Trophoblast cell (in vitro differentiated cells and primary cell): ENCODE measurements around the gene HIRA.

ENCODE experiments used
- DNase-seq, 2 donors: peaks; one replicate each; pipeline ENCODE4 v3.0.0-alpha.2; 2016
- H2AFZ ChIP-seq: 2 replicates; pipeline ENCODE4 v1.6.1; 2013; ENCODE audit warnings: low read length, moderate library complexity, mild to moderate bottlenecking; ENCODE audit not compliant: insufficient read depth, poor library complexity
- H2AK5ac ChIP-seq: 2 replicates; pipeline ENCODE4 v1.6.1; 2013; ENCODE audit warnings: mild to moderate bottlenecking, low read length
- H2BK120ac ChIP-seq: 2 replicates; pipeline ENCODE4 v1.6.1; 2013; ENCODE audit warnings: low read length, mild to moderate bottlenecking, moderate library complexity; ENCODE audit not compliant: insufficient read depth, poor library complexity
- H2BK12ac ChIP-seq: 2 replicates; pipeline ENCODE4 v1.6.1; 2013; ENCODE audit warnings: mild to moderate bottlenecking, low read length, moderate library complexity
- H2BK5ac ChIP-seq: 2 replicates; pipeline ENCODE4 v1.6.1; 2013; ENCODE audit warnings: low read length, low read depth, moderate library complexity, mild to moderate bottlenecking; ENCODE audit not compliant: poor library complexity
- H3K14ac ChIP-seq: 2 replicates; pipeline ENCODE4 v1.6.1; 2013; ENCODE audit warnings: mild to moderate bottlenecking, low read length
- H3K18ac ChIP-seq: 2 replicates; pipeline ENCODE4 v1.6.1; 2013; ENCODE audit warnings: mild to moderate bottlenecking, low read length
- H3K23ac ChIP-seq: 2 replicates; pipeline ENCODE4 v1.6.1; 2013; ENCODE audit warnings: low read length
- H3K27ac ChIP-seq: 2 replicates; pipeline ENCODE4 v1.5.1; 2013; ENCODE audit warnings: low read depth, mild to moderate bottlenecking, inconsistent platforms, low read length, moderate library complexity
- H3K27me3 ChIP-seq: 2 replicates; pipeline ENCODE4 v1.6.1; 2013; ENCODE audit warnings: inconsistent platforms, mild to moderate bottlenecking, low read length, moderate library complexity; ENCODE audit not compliant: insufficient read depth
- H3K36me3 ChIP-seq, 2 experiments: 1 replicate in 1 of 2; 2 replicates in 1 of 2; pipeline ENCODE4 v1.6.1; 2013; ENCODE audit warnings: low read length in 2 of 2, mild to moderate bottlenecking in 2 of 2, moderate library complexity in 1 of 2; ENCODE audit not compliant: insufficient read depth in 2 of 2, control insufficient read depth in 1 of 2
- H3K4ac ChIP-seq: 2 replicates; pipeline ENCODE4 v1.6.1; 2013; ENCODE audit warnings: low read depth, mild to moderate bottlenecking, low read length, moderate library complexity
- H3K4me1 ChIP-seq, 2 experiments: 1 replicate in 1 of 2; 2 replicates in 1 of 2; pipeline ENCODE4 v1.6.1; 2013; ENCODE audit warnings: low read length in 2 of 2, mild to moderate bottlenecking in 2 of 2, moderate library complexity in 1 of 2; ENCODE audit not compliant: insufficient read depth in 2 of 2, control insufficient read depth in 1 of 2
- H3K4me2 ChIP-seq: 2 replicates; pipeline ENCODE4 v1.6.1; 2013; ENCODE audit warnings: inconsistent platforms, mild to moderate bottlenecking, low read length, moderate library complexity
- H3K4me3 ChIP-seq: 2 replicates; pipeline ENCODE4 v1.5.1; 2013; ENCODE audit warnings: mild to moderate bottlenecking, low read depth, low read length, inconsistent platforms
- H3K79me1 ChIP-seq: one replicate; pipeline ENCODE4 v1.6.1; 2013; ENCODE audit warnings: low read length
- H3K79me2 ChIP-seq: 2 replicates; pipeline ENCODE4 v1.6.1; 2013; ENCODE audit warnings: low read length, mild to moderate bottlenecking; ENCODE audit not compliant: control insufficient read depth, insufficient read depth, poor library complexity
- H3K9ac ChIP-seq: 2 replicates; pipeline ENCODE4 v1.6.1; 2013; ENCODE audit warnings: mild to moderate bottlenecking, low read length
- H3K9me3 ChIP-seq: 2 replicates; pipeline ENCODE4 v1.6.1; 2013; ENCODE audit warnings: low read depth, mild to moderate bottlenecking, control low read depth, inconsistent platforms, low read length; ENCODE audit not compliant: insufficient read depth
- H4K12ac ChIP-seq: 2 replicates; pipeline ENCODE4 v1.6.1; 2013; ENCODE audit warnings: low read depth, mild to moderate bottlenecking, low read length, moderate library complexity
- H4K8ac ChIP-seq: 2 replicates; pipeline ENCODE4 v1.6.1; 2013; ENCODE audit warnings: low read depth, mild to moderate bottlenecking, low read length, moderate library complexity
- H4K91ac ChIP-seq: one replicate; pipeline ENCODE4 v1.6.1; 2013; ENCODE audit warnings: low read depth, mild to moderate bottlenecking, low read length, moderate library complexity
- WGBS: extraction: QIAGEN DNeasy Blood & Tissue Kit; methylation state at CpG from one replicate; pipeline ENCODE4 v1.1.7; 2013; ENCODE audit warnings: missing lambda C conversion rate; ENCODE audit not compliant: insufficient read length, insufficient coverage; ENCODE audit errors: extremely low coverage; 5-methylcytosine and 5-hydroxymethylcytosine counted together

HIRA gene

DNA sequence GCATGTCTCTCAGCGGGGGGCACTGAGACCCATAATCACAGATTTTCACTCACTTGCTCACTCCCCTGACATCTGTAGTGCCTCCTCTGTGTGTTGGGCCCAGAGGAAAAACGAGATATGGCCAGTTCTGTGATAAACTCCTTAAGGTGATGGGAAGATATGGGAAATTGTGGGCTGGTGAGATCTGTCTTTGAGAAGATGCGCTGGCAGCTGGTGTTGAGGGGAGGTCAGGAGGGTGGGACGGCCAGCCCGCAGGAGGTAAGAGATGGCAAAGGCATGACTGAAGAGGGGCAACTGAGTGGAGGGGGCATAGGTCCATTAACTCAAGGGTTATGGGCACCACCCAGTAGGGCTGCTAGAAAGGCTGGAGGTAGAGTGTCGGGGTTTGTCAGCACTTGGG lies 79.9 kb downstream of the HIRA start:
- H4K12ac ChIP-seq: no peak overlapping the region
- no peak overlapping the region for H2AFZ ChIP-seq
- no peak overlapping the region for H3K4ac ChIP-seq
- no peak for DNase-seq
- peaks cover 47 to 64% of the 10 kb centered on the region in 2 experiments for H3K36me3 ChIP-seq
- no peak overlapping the region for H3K9ac ChIP-seq
- no peaks in the 10 kb centered on the region for H3K27me3 ChIP-seq
- no peak overlapping the region for H2BK12ac ChIP-seq
- no peak overlapping the region for H3K14ac ChIP-seq
- H2AK5ac ChIP-seq: no peak overlapping the region
- no peak overlapping the region for H4K8ac ChIP-seq
- H3K4me1 ChIP-seq: peaks cover under 1 to 3% of the 10 kb centered on the region in 2 experiments
- no peak overlapping the region for H2BK5ac ChIP-seq
- H4K91ac ChIP-seq: no peak overlapping the region
- H3K23ac ChIP-seq: no peak overlapping the region
- H3K79me2 ChIP-seq: no peaks in the 10 kb centered on the region
- H3K4me2 ChIP-seq: no peak overlapping the region
- WGBS: no CpG with 5 or more reads among the region's 6 CpGs
- no peaks in the 10 kb centered on the region for H3K79me1 ChIP-seq
- no peak overlapping the region for H3K4me3 ChIP-seq
- no peak overlapping the region for H3K27ac ChIP-seq
- no peak overlapping the region for H3K18ac ChIP-seq
- no peak overlapping the region for H2BK120ac ChIP-seq
- peaks cover 3% of the 10 kb centered on the region for H3K9me3 ChIP-seq

GRCh38 chr22:19350947-19351346 lies 80.6 kb downstream of the HIRA start:
- WGBS: no CpG with 5 or more reads among the region's 9 CpGs
- no peak overlapping the region for H3K4me2 ChIP-seq
- no peak for DNase-seq

DNA sequence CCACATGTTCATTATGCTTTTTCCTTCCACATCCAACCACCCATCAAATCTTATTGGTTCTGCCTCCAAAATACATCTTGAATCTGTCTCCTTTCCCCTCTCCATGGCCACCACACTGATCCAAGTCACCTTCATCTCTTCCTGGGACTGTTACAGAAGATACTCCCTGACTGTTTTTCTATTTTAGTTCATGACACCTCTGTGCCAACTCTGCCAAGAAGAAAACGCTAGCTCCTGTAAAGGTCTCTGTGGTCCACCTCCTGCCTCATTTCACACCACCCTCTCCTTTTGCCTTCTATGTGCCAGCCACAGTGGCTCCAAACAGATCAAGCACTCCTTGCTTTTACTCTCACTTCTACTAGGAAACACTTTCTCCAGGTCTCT lies 81.1 kb downstream of the HIRA start:
- Histone ChIP-seq H3K9me3 (peaks cover 3% of the 10 kb centered on the region), H3K4ac (no peak overlapping the region), H3K18ac (no peak overlapping the region), H4K91ac (no peak overlapping the region), H2AK5ac (no peak overlapping the region), H3K79me2 (no peaks in the 10 kb centered on the region), H2BK5ac (no peak overlapping the region), H3K79me1 (no peaks in the 10 kb centered on the region), H3K9ac (no peak overlapping the region), H3K23ac (no peak overlapping the region), H3K14ac (no peak overlapping the region), H2AFZ (no peak overlapping the region), H3K4me3 (no peak overlapping the region), H4K8ac (no peak overlapping the region), H3K27me3 (no peaks in the 10 kb centered on the region), H3K4me2 (no peak overlapping the region), H3K36me3 (peaks cover 39 to 61% of the 10 kb centered on the region in 2 experiments), H2BK120ac (no peak overlapping the region), H3K4me1 (no peaks in the 10 kb centered on the region), H2BK12ac (no peak overlapping the region), H3K27ac (no peak overlapping the region), H4K12ac (no peak overlapping the region)
- no CpG with 5 or more reads among the region's 1 CpG for WGBS
- no peak for DNase-seq

More at GRCh38 chr22:19350947-19351346, 80.6 kb downstream of the HIRA start:
- no peak overlapping the region for H4K8ac ChIP-seq
- H3K4ac ChIP-seq: no peak overlapping the region
- no peak overlapping the region for H3K23ac ChIP-seq
- no peaks in the 10 kb centered on the region for H3K79me2 ChIP-seq
- peaks cover 43 to 62% of the 10 kb centered on the region in 2 experiments for H3K36me3 ChIP-seq
- H2AK5ac ChIP-seq: no peak overlapping the region
- no peak overlapping the region for H2BK12ac ChIP-seq
- H3K4me1 ChIP-seq: peaks cover 0 to 2% of the 10 kb centered on the region in 2 experiments
- H2AFZ ChIP-seq: no peak overlapping the region
- H3K4me3 ChIP-seq: no peak overlapping the region
- H3K9me3 ChIP-seq: peaks cover 3% of the 10 kb centered on the region
- no peak overlapping the region for H3K18ac ChIP-seq
- no peaks in the 10 kb centered on the region for H3K27me3 ChIP-seq
- H2BK120ac ChIP-seq: no peak overlapping the region
- no peak overlapping the region for H3K14ac ChIP-seq
- H3K27ac ChIP-seq: no peak overlapping the region
- no peaks in the 10 kb centered on the region for H3K79me1 ChIP-seq
- no peak overlapping the region for H4K12ac ChIP-seq
- H3K9ac ChIP-seq: no peak overlapping the region
- no peak overlapping the region for H4K91ac ChIP-seq
- H2BK5ac ChIP-seq: no peak overlapping the region

DNA sequence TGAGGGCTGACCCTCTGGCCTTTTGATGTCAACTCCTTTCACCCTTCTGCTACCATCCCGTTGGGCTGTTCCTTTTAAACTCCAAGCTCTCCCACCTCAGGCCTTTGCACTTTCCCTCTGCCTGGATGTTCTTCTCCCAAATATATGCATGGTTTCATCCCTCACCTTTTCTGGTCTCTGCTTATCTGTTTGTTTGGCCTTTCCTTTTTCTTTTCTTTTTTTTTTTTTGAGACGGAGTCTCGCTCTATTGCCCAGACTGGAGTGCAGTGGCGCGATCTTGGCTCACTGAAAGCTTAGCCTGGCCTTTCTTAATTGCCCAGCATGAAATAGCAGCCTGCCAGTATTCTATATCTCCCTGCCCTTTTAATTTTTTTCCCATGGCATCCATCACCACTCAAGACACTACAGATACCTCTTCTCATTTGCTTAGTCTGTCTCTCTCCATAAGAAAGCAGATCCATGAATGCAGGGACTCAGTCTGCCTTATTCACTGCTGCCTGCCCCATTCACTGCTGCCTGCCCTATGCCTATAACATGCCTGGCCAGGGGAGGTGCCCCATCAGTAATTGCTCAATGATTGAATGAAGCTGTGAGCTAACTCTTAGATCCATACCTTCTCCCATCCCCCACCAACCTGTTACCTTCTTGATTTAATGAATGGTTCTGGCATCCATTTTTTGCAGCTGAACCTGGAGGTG lies 81.6 kb downstream of the HIRA start:
- Histone ChIP-seq H3K79me1 (no peaks in the 10 kb centered on the region), H2AK5ac (no peak overlapping the region)
- no CpG with 5 or more reads among the region's 5 CpGs for WGBS

More for the DNA sequence above, 81.6 kb downstream of the HIRA start:
- Histone ChIP-seq H3K4me2 (no peak overlapping the region), H3K79me2 (no peaks in the 10 kb centered on the region), H3K27me3 (no peaks in the 10 kb centered on the region), H4K12ac (no peak overlapping the region), H2BK5ac (no peak overlapping the region), H2BK120ac (no peak overlapping the region), H2BK12ac (no peak overlapping the region), H3K27ac (no peak overlapping the region), H3K18ac (no peak overlapping the region), H4K8ac (no peak overlapping the region), H3K9me3 (peaks cover 3% of the 10 kb centered on the region), H2AFZ (no peak overlapping the region), H3K23ac (no peak overlapping the region), H3K9ac (no peak overlapping the region), H3K4me1 (no peaks in the 10 kb centered on the region), H3K4ac (no peak overlapping the region), H3K14ac (no peak overlapping the region), H4K91ac (no peak overlapping the region), H3K36me3 (peaks cover 37 to 60% of the 10 kb centered on the region in 2 experiments), H3K4me3 (no peak overlapping the region)
- DNase-seq: no peak
